Mucosa of stomach (tissue), 1 donor: ENCODE data around the gene SLC13A3.
A peak's percentile ranks its signal among the peaks of the same experiment; 100 is the strongest.

Experiments
- H3K27me3 ChIP-seq: one replicate; pipeline ENCODE4 v1.7.0; 2013; ENCODE audit warnings: mild to moderate bottlenecking, low read length; ENCODE audit not compliant: control insufficient read depth, insufficient read depth
- H3K36me3 ChIP-seq: one replicate; pipeline ENCODE4 v1.7.0; 2013; ENCODE audit warnings: low read length; ENCODE audit not compliant: control insufficient read depth, insufficient read depth
- H3K4me1 ChIP-seq: one replicate; pipeline ENCODE4 v1.7.0; 2013; ENCODE audit warnings: mild to moderate bottlenecking, low read length; ENCODE audit not compliant: control insufficient read depth, insufficient read depth
- H3K4me3 ChIP-seq: one replicate; pipeline ENCODE4 v1.7.0; 2013; ENCODE audit warnings: low read length
- H3K9ac ChIP-seq: one replicate; pipeline ENCODE4 v1.7.0; 2013; ENCODE audit warnings: mild to moderate bottlenecking, low read length, moderate library complexity
- H3K9me3 ChIP-seq: one replicate; pipeline ENCODE4 v1.7.0; 2013; ENCODE audit warnings: mild to moderate bottlenecking, low read length, moderate library complexity; ENCODE audit not compliant: control insufficient read depth
- donor health status: Pancreatic carcinoma.

The SLC13A3 gene, protein sequence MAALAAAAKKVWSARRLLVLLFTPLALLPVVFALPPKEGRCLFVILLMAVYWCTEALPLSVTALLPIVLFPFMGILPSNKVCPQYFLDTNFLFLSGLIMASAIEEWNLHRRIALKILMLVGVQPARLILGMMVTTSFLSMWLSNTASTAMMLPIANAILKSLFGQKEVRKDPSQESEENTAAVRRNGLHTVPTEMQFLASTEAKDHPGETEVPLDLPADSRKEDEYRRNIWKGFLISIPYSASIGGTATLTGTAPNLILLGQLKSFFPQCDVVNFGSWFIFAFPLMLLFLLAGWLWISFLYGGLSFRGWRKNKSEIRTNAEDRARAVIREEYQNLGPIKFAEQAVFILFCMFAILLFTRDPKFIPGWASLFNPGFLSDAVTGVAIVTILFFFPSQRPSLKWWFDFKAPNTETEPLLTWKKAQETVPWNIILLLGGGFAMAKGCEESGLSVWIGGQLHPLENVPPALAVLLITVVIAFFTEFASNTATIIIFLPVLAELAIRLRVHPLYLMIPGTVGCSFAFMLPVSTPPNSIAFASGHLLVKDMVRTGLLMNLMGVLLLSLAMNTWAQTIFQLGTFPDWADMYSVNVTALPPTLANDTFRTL

DNA sequence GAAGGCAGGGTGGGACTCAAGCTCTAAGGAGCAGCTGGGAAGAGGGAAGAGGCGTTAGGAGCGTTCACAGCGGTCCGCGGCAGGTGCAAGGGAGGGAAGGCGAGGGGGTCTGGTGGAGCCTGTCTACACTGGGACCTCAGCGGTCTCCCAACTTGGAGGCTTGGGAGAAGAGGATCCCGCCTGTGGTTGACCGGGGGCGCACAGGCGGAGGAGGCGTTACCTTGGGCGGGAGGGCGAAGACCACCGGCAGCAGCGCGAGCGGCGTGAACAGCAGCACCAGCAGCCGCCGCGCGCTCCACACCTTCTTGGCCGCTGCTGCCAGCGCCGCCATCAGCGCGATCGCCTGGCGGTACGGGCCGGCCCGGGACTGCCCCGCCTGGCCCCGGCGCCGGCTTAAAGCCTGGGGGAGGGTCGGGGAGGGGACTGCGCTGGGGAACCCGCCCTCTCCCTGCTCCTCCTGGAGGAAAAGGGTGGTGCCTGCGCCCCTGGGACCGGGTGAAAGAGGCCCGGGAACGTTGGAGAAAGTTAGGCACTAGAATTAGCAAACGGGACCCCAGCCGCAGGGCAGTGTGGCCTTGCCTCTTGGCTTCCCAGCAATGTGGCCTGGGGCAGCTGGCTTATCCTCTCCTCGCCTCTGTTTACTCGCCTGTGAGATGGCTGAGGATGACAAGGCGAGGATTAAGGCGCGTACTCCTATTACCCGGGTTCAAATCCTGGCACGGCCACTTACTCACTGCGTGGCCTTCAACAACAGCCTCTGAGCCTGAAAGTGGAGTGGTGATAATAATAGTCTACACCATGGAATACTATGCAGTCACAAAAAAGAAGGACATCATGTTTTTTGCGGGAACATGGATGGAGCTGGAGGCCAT, at the start of gene SLC13A3:
TSS of gene SLC13A3 (minus strand) at position 369 of the 872 bp plus-strand sequence. CDS start at position 331, 38 bp downstream.
- Histone ChIP-seq H3K4me3 (no peak within 1 kb of the TSS), H3K36me3 (no peaks in the 10 kb centered on the region), H3K27me3 (peaks cover 14% of the 10 kb centered on the region), H3K9me3 (no peaks in the 10 kb centered on the region), H3K9ac (no peak within 1 kb of the TSS), H3K4me1 (no peaks in the 10 kb centered on the region)

DNA sequence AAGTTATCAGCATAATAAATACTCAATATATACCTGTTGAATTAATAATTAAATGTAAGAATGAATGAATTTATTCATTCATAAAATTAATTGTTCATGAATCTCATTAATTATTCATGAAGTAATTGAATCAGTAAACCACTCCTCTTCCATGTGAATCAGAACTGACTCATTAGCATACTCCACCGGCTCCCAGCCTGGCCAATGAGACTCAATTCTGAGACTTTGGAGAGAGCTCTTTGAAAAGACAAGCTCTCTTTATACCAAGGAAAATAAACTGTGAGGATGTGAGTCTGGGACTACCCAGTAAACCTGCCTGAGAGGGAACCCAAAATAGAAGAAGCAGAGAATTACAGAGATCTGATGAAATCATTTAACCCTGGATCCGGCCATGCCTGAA, 49.8 kb upstream of the SLC13A3 start:
- Histone ChIP-seq H3K9me3 (no peaks in the 10 kb centered on the region), H3K36me3 (no peaks in the 10 kb centered on the region), H3K9ac (no peak overlapping the region), H3K4me3 (no peak overlapping the region), H3K4me1 (peaks cover 7% of the 10 kb centered on the region), H3K27me3 (peaks cover 4% of the 10 kb centered on the region)

DNA sequence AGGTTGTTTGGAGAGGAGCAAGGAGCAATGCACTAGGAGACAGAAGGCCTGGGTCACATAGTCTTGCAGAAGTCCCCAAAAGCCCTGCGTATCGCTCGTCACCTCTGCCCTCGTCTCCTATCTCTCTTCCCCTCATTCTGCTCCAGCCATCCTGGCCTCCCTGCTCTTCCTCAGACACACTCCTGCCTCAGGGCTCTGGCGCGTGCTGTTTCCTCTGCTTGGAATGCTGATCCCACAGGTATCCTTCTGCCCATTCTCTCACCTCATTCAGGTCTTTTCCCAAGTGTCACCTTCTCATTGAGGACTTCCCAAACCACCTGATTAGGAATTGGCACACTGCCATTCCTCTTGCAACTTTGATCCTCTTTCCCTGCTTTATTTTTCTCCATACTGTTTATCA, 49.2 kb upstream of the SLC13A3 start:
- Histone ChIP-seq H3K27me3 (peaks cover 4% of the 10 kb centered on the region), H3K9me3 (no peaks in the 10 kb centered on the region), H3K9ac (no peak overlapping the region), H3K4me1 (peaks cover 7% of the 10 kb centered on the region), H3K36me3 (no peaks in the 10 kb centered on the region), H3K4me3 (no peak overlapping the region)

DNA sequence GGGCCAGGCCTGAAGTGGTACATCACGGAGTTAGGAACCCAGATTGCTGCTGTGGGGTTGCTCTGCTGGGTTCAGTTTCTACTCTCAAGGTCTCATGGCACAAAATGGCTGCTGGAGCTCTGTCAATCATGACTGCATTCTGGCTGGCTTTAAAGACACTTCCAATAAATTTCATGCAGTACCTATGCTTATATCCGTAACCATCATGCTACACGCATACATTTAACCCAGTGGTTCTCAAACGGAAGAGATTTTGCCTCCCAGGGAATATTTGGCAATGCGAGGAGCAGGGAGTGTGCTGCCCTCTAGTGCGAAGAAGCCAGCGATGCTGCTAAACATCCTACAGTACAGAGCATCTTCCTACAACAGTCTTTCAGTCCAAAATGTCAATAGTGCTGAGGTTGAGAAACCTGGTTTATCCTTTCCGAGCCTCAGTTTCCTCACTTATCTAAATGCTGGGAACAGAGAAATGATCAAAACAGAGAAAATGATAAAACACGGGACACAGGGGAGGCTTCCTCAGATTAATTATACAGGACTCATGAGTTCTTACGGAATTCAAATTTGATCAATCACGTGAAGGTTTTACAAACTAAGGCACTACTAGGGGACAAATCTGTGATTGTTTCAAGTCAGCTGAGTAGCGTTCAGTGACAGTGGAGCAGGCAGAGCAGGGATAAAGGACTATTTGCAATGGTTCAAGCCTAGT, 48.5 kb upstream of the SLC13A3 start:
- H3K9me3 ChIP-seq: no peaks in the 10 kb centered on the region
- H3K4me1 ChIP-seq: peaks cover 7% of the 10 kb centered on the region
- H3K9ac ChIP-seq: no peak overlapping the region
- H3K4me3 ChIP-seq: no peak overlapping the region
- no peaks in the 10 kb centered on the region for H3K36me3 ChIP-seq
- peaks cover 4% of the 10 kb centered on the region for H3K27me3 ChIP-seq

DNA sequence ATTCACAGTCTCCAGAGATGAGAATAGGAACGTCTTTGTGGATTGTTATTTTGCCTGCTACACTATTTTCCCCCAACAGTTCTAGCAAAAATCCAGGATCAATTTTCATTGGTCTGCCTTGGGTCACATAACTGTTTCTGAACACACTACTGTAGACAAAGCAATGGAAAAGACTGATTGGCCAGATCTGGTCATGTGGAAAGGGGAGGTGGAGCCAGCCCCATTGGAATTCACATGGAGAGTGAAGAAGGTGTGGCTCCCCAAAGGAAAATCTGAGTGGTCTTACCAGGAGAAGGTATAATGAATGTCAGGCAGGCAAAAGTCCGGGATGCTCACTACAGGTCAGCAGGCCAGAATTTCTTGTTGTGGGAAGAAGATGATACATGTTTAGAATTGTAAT, 47.5 kb upstream of the SLC13A3 start:
- Histone ChIP-seq H3K9ac (no peak overlapping the region), H3K4me1 (peaks cover 7% of the 10 kb centered on the region), H3K27me3 (peaks cover 4% of the 10 kb centered on the region), H3K4me3 (no peak overlapping the region), H3K9me3 (no peaks in the 10 kb centered on the region), H3K36me3 (no peaks in the 10 kb centered on the region)

DNA sequence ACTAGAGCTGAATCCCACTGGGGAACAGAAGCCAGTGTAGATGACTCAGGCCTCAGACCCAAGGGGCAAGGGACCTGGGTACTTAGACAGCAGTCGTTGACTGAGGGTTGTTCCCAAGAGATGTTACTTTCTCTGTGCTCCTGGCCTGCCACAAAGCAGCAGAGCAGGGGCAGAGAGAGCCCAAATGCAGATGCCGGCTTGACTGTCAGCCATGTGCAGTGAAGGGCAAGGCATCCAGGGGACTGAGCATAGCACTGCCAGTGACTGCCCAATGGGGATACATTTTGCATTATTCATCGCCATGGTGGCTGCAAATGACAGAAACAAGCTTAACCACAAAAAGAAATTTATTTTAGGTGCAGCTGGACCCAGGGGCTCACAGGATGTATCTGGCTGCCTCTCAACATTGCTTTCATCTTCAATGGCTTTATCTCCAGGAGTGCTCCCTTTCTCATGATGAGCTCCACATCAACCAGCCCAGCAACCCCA, 45.6 kb upstream of the SLC13A3 start:
- H3K36me3 ChIP-seq: no peaks in the 10 kb centered on the region
- no peaks in the 10 kb centered on the region for H3K4me1 ChIP-seq
- peaks cover 4% of the 10 kb centered on the region for H3K27me3 ChIP-seq
- H3K9ac ChIP-seq: no peak overlapping the region
- no peaks in the 10 kb centered on the region for H3K9me3 ChIP-seq
- no peak overlapping the region for H3K4me3 ChIP-seq

DNA sequence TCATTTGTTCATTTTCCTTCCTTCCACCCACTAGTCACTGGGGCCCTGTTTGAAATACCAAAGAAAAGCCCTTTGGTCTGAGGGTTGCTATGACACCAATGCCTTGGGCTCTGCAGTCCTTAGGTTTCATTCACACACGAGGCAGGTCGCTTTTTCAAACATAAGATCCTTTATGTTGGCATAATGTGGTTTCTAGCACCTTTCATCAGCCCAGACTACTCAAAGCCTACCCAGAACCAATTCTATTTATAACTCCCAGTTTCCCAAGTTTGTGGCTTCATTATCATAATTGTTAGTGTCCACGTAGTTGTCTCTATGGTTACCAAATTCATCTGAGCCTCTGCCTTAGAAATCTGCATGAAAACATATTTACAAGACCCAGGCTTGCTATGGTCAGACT, 44.6 kb upstream of the SLC13A3 start:
- no peak overlapping the region for H3K4me3 ChIP-seq
- H3K27me3 ChIP-seq: peaks cover 4% of the 10 kb centered on the region
- no peaks in the 10 kb centered on the region for H3K36me3 ChIP-seq
- no peaks in the 10 kb centered on the region for H3K4me1 ChIP-seq
- no peak overlapping the region for H3K9ac ChIP-seq
- H3K9me3 ChIP-seq: no peaks in the 10 kb centered on the region

DNA sequence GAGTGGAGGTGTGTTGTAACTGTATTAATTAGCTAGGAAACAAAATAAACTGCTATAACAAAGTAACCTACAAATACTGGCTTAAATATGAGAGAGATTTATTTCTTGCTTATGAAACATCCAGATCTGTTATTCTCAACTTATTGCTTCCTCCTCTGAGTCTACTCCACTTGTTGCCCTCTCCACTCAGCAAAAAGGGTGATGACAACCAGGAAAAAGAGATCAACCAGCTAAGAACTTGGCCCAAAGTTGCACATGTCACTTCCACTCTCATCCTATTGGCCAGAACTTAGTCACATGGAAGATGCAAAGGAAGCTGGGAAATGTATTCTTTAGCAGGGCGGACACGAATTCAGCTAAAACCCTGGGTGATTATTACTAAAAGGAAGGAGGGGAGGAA, 43.2 kb upstream of the SLC13A3 start:
- Histone ChIP-seq H3K27me3 (peaks cover 4% of the 10 kb centered on the region), H3K9me3 (no peaks in the 10 kb centered on the region), H3K4me3 (no peak overlapping the region), H3K36me3 (no peaks in the 10 kb centered on the region), H3K9ac (no peak overlapping the region), H3K4me1 (no peaks in the 10 kb centered on the region)

DNA sequence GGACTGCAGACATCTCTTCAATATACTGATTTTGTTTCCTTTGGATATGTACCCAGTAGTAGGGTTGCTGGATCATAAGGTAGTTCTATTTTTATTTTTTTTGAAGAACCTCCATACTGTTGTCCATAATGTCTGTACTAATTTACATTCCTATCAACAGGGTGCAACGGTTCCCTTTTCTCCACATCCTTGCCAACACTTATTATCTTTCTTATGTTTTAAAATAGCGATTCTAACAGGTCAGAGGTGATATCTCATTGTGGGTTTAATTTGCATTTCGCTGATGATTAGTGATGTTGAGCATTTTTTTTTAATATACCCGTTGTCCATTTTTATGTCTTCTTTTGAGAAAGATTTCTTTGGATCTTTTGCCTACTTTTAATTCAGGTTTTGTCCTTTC, 39.9 kb upstream of the SLC13A3 start:
- Histone ChIP-seq H3K4me1 (peaks cover 20% of the 10 kb centered on the region), H3K27me3 (no peaks in the 10 kb centered on the region), H3K4me3 (no peak overlapping the region), H3K9me3 (no peaks in the 10 kb centered on the region), H3K9ac (no peak overlapping the region), H3K36me3 (no peaks in the 10 kb centered on the region)

DNA sequence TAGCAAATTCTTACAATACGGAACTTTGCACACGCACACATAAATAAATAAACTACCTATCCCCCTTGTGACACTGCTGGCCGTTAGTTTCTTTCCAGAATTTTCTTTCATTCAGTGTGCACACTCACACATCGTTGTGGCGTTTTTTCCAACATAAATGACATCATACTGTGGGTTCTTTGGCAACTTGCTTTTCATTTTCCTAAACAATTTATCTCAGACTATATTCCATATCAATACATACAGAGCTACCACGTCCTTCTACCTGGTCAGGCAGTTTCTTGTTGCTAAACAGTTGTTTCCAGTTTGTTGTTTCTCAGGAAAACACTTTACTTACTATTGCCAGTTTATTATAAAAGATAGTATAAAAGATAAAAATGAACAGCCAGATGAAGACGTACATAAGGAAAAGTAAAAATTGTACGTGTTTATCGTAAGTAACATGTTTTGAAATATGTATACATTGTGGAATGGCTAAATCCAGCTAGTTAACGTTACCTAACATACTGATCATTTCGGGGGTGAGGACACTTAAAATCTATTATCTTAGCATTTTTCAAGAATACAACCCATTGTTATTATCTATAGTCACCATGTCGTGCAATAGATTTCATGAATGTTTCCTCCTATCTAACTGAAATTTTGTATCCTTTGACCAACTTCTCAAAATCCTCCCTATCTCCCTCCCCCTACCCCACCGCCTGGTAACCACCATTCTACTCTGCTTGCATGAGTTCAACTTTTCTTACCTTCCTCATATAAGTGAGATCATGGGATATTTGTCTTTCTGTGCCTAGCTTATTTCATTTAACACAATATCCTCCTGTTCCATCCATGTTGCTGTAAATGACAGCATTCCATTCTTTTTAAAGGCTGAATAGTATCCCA, 39.2 kb upstream of the SLC13A3 start:
- Histone ChIP-seq H3K9ac (peak overlapping the region; percentile 77), H3K4me3 (no peak overlapping the region), H3K27me3 (no peaks in the 10 kb centered on the region), H3K4me1 (peaks cover 20% of the 10 kb centered on the region), H3K9me3 (no peaks in the 10 kb centered on the region), H3K36me3 (no peaks in the 10 kb centered on the region)

DNA sequence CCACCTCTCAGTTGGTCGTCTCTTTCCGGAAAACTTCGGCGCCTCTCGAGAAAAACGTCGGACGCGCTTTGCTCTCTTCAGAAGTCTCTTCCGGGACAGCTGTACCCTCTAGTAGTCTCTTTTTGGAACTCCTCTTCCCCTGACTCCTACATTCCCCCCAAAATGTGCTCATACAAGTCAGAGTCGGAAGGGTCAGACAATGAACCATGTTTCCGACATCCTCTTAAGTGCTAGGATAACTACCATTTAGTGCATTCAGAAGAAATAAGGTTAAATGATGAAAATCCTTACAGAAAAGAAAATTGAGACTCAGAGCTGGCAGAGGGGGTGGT, 38.5 kb upstream of the SLC13A3 start:
- Histone ChIP-seq H3K4me1 (peaks cover 20% of the 10 kb centered on the region), H3K36me3 (no peaks in the 10 kb centered on the region), H3K4me3 (peak overlapping the region; percentile 10), H3K9ac (peak overlapping the region; percentile 77), H3K27me3 (no peaks in the 10 kb centered on the region), H3K9me3 (no peaks in the 10 kb centered on the region)
